Measurements from ENCODE around the gene MINDY4. TPM values are rescaled to one million over a fixed set of nuclear protein-coding genes. Genes with fewer than 3 reads are reported as not detected.

Gene MINDY4
- total RNA-seq, result 5.4 and 6.7 TPM in 2 replicates

GRCh38 chr7:30771174-30771879 is at the start of gene MINDY4:
Gene MINDY4, plus strand, starts transcription at chr7:30771417. Its CDS starts 77 bp downstream, at chr7:30771494.
- no peak for DNase-seq (ENCODE audit: extremely low read depth, low read depth, low spot score)

- no peak for DNase-seq (ENCODE audit: extremely low read depth, low read depth, low spot score)
These were observed 49.0 kb upstream of the MINDY4 start for GRCh38 chr7:30722187-30722586.

DNA sequence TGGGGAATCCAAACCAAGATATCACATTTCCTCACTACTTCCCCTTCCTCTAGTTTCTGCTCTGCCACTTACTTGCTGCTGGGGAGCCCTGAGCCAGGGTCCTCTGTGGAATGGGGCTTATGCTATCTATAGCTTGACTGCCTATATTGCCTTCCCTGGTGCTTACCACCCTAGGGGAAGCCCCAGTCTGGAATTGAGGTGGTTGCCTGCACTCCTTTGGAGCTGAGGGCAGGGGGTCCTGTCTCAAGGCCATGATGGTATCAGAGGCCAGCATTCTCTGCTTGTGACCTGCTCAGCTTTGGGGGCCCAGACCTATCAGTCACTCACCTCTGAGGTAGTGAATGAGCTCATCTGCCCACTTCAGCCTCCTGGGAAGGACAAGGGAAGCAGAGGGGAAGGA is 48.5 kb upstream of the MINDY4 start:
- no peak for DNase-seq (ENCODE audit: extremely low read depth, low read depth, low spot score)

DNA sequence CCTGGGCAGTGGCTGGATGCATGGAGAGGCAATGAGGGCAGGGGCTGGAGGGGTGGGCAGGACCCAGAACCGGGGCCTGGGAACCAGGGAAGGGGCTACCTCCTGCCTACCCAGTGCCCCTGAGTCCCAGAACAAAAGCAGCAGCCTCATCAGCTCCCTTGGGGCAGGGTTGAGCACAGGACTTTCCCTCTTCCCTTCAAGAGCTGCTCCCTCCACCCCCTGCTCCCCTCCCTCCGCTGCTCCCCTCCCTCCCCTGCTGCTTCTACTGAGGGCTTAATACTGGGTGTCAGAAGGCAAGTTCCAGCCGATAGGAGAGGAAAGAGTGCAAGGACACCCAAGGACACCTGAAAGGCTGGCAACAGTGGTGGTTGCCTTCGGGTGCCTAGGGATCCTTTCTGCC is 47.4 kb upstream of the MINDY4 start:
- no peak for DNase-seq (ENCODE audit: extremely low read depth, low read depth, low spot score)

GRCh38 chr7:30726296-30727006 is 44.8 kb upstream of the MINDY4 start:
- DNase-seq (ENCODE audit: extremely low read depth, low read depth, low spot score), result no peak

- no peak for DNase-seq (ENCODE audit: extremely low read depth, low read depth, low spot score)
These were observed 43.9 kb upstream of the MINDY4 start for GRCh38 chr7:30727061-30727945.

DNA sequence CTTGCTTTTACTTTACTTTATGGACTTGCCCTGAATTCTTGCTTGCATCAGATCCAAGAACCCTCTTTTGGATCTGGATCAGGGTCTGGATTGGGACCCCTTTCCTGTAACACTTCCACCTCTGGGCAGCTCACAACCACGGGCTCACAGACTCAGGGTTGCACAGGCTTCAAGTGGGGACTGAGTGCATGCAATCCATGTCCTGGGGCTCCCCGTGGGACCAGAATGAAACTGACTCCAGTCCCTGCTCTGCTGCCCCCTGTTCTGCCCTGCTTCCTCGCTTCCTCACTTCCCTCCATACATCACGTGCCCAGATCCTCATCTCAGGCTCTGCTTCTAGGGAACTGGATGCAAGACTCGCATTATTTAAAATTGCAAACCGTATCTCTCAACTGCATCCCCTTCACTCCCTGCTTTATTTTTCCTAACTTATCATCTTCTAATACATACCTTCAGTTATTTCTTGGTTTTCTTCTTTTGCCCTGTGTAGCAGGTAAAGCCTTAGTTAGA is 42.6 kb upstream of the MINDY4 start:
- no peak for DNase-seq (ENCODE audit: extremely low read depth, low read depth, low spot score)

- no peak for DNase-seq (ENCODE audit: extremely low read depth, low read depth, low spot score)
These were observed 41.6 kb upstream of the MINDY4 start for GRCh38 chr7:30729642-30730041.

DNA sequence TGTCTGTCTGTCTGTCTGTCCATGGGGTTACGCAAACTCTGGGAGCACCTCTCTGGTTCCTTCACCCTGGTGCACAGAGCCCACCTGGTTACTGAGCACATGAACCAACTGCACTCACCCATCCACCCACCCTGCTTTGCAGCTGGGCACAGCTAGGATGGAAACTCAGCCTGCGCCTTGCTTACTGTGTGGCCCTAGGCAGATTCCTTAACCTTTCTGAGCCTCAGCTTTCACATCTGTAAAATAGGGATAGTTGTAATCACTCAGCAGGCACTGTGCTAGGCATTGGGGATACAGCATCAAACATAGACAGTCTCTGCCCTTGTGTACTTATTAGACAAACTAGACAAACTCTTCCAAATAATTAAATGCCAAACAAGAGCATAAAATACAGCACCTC is 41.1 kb upstream of the MINDY4 start:
- DNase-seq (ENCODE audit: extremely low read depth, low read depth, low spot score), result no peak

GRCh38 chr7:30730996-30731395 is 40.2 kb upstream of the MINDY4 start:
- no peak for DNase-seq (ENCODE audit: extremely low read depth, low read depth, low spot score)

DNA sequence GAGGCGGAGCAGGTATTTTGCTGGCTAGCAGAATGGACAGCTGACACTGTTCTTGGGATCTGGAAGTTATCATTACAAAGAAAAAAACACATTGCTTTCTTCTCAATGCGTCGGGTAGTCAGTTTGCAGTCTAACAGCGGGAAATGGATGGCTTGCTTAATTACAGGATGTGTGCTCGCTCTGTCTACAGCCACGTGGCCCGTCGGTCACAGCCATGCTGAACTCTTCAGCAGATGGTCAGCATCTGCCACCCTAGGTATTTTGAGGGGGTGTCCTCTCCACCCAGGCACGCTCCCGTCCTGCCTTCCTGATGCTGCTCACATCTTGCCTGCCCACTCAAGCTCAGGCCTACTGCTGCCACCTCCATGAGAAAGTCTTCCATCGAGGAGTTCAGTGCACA is 39.6 kb upstream of the MINDY4 start:
- DNase-seq (ENCODE audit: extremely low read depth, low read depth, low spot score), result no peak

DNA sequence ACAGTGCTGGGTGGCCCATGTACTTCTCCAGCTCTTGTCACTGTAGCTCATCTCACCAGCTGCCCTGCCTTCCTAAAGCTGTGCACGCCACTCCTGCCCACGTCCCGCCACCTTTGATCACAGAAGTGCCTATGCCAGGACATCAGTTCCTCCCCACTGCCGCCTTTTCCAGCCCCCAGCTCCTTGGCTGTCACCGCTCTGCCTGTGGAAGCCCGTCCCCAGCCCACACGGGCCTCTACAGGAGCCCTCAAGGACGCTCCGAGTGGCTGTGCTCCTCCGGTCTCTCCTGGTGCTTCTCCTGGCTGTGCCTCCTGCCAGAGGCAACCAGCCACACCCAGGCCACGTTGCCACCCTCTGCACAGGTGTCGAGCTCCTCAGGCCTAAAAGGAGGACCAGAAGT is 38.6 kb upstream of the MINDY4 start:
- no peak for DNase-seq (ENCODE audit: extremely low read depth, low read depth, low spot score)

DNA sequence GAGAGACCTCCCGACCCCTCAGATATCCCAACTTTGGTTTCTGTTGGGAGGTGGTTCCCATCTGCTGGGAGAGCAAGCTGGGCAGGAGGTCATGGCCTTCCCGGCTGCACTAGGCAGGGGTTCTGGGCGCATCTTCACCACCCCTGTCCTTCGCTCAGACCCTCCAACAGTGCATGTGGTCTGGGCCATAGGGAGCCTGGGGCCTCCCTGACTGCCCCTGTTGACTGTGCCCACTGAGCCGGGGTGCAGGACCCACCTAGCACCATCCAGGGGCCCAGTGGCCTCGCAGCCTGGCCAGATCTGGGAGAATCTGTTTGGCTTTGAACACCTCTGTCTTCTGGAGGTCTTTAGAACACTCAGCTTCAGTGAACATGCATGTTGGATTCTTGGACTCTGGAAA is 38.0 kb upstream of the MINDY4 start:
- no peak for DNase-seq (ENCODE audit: extremely low read depth, low read depth, low spot score)

- no peak for DNase-seq (ENCODE audit: extremely low read depth, low read depth, low spot score)
These were observed 37.5 kb upstream of the MINDY4 start for GRCh38 chr7:30733691-30734090.

GRCh38 chr7:30734497-30734896 is 36.7 kb upstream of the MINDY4 start:
- no peak for DNase-seq (ENCODE audit: extremely low read depth, low read depth, low spot score)

- DNase-seq (ENCODE audit: extremely low read depth, low read depth, low spot score), result no peak
These were observed 35.6 kb upstream of the MINDY4 start for GRCh38 chr7:30735631-30736030.

- no peak for DNase-seq (ENCODE audit: extremely low read depth, low read depth, low spot score)
These were observed 34.9 kb upstream of the MINDY4 start for GRCh38 chr7:30736291-30736690.

GRCh38 chr7:30738026-30738915 is 32.9 kb upstream of the MINDY4 start:
- no peak for DNase-seq (ENCODE audit: extremely low read depth, low read depth, low spot score)

DNA sequence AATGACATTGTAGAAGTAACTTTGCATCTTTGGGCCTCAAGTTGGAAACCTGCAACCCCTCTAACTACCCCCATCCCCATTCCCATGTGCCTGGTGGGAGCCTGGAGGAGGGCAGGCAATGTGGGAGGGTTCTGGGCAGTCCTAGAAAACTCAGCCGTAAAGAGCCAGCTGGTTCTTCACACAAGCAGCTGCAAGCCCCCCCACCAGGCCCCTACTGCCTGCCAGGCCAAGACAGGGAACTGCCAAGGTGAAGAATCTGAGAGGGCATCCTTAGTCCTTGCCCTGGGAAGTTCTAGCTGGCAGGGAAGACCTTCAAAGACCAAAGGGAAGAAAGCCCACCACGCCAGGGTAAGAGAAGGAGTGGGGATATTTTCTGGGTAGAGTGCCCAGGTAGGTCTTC is 31.5 kb upstream of the MINDY4 start:
- no peak for DNase-seq (ENCODE audit: extremely low read depth, low read depth, low spot score)

Measured in glomerular endothelial cell (primary cell).